Right ventricle myocardium inferior (tissue), 1 donor: ENCODE data around the gene EDEM3. TPM values are rescaled to one million over a fixed set of nuclear protein-coding genes. Genes with fewer than 3 reads are reported as not detected.

ENCODE experiments used
- ATAC-seq: fragments of 200-7000 bp; cut with Tn5 transposase; one replicate; pipeline ENCODE4 v1.9.1; 2020; ENCODE audit warnings: mild to moderate bottlenecking, moderate library complexity
- DNase-seq: peaks from one replicate; pipeline ENCODE4 v3.0.0; 2021; ENCODE audit errors: missing footprints
- intact Hi-C: fragments of 100-400 bp; cut with DNase I; formaldehyde crosslinking; loops from one replicate; pipeline ENCODE4 v1.11.0; 2022
- total RNA-seq: library from RNA; stranded (reverse); fragmentation: NEBNext Ultra II Directional; extraction: Animal tissue kit (Norgen Biotek cat#: 25700); gene quantifications from one replicate; pipeline ENCODE4 v1.2.1, GENCODE V29; 2021
- donor health status: DM: no; HTN: yes; CAD: no; lungs with severe emphysema.

The EDEM3 gene
- total RNA-seq, 1 donor from 2014 or later: 15.3 TPM

- intact Hi-C loops: no loop called here
- no peak for DNase-seq
- no peak for ATAC-seq
These were observed 8.6 kb downstream of the EDEM3 start for GRCh38 chr1:184745929-184746638.

GRCh38 chr1:184745110-184745509 is 9.5 kb downstream of the EDEM3 start:
- intact Hi-C loops: no loop called here
- no peak for ATAC-seq
- DNase-seq: no peak

- ATAC-seq (no peak), DNase-seq (no peak)
- intact Hi-C loops: no loop called here
These were observed 11.4 kb downstream of the EDEM3 start for GRCh38 chr1:184743062-184743756.

DNA sequence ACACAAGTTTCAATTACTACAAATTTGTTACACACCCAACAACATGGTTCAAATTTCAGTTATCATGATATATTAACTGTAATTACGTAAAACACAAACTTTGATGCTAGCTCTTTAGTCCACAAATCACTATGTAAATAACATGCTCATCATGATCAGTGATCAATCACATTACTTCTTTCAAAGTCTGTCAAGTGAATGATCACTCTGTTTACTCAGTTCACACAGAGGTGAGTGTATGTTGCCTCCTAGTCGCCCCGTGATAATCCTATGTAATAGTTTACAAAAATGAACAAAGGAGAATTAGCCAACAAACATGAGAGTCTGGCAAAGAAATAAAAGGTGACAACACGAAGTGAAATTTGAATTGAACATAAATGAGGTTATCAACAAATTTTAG is 14.3 kb downstream of the EDEM3 start:
- no peak for ATAC-seq
- DNase-seq: no peak
- intact Hi-C loops: no loop called here

- intact Hi-C loops: no loop called here
- ATAC-seq: no peak
- DNase-seq: no peak
These were observed 14.9 kb downstream of the EDEM3 start for GRCh38 chr1:184739796-184740195.

- ATAC-seq: no peak
- intact Hi-C loops: no loop called here
- DNase-seq: no peak
These were observed 15.6 kb downstream of the EDEM3 start for GRCh38 chr1:184739070-184739469.

DNA sequence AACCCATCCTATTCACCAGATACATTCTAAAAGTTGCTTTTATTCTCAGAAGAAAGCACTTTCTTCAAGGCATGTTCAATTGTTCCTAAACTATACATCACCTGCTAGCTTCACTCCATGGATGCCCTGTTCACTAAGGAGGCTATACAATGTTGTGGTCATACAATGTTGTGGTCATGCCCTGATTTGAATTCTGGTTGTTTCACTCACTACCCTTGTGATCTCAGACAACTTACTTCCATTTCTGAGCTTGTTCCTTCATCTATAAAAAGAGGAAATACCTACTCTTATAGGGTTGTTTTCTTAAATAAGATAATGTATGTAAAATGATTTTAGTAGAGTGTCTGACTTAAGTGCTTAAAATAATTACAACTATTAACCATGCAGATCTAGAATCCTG is 19.7 kb downstream of the EDEM3 start:
- ATAC-seq: no peak
- intact Hi-C loops: no loop called here
- DNase-seq: no peak

- ATAC-seq (no peak), DNase-seq (no peak)
- intact Hi-C loops: no loop called here
These were observed 29.8 kb downstream of the EDEM3 start for GRCh38 chr1:184724843-184725242.

DNA sequence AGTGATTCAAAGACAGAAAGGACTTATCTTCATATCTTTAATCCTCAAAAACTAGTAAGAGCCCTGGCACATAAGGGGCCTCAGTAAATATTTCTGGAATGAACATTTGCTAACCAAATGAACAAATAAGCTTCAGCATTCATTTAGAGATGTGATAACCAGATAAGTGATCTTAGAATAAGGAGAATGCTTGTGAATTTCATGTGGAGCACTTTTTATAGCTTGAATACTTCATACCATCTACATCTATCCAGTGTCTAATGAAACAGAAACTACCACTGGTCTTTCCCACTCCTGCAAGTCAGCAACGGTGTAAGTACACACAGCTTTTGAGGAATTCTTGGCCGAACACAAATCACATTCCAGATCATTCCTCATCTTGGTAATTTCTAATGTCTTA is 38.5 kb downstream of the EDEM3 start:
- intact Hi-C loops: no loop called here
- no peak for DNase-seq
- ATAC-seq: no peak

DNA sequence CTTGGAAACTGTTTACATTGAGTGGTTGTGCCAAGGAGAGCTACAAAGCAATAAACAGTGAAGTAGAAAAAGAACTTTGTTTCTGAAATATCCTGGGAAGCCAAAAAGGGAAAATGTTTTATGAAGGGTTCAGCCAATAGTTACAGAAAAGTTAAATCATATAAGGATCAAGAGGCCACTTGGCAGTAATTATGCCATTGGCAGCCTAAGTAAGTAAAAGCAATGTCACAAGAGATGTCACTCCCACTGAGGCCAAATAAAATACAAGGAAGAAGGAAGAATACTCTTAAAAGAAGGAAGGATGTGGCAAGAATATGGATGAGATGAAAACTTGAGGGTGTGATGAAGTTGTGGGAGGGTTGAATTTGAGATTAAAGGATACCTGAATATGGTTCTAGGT is 45.2 kb downstream of the EDEM3 start:
- DNase-seq (no peak), ATAC-seq (no peak)
- intact Hi-C loops: no loop called here

DNA sequence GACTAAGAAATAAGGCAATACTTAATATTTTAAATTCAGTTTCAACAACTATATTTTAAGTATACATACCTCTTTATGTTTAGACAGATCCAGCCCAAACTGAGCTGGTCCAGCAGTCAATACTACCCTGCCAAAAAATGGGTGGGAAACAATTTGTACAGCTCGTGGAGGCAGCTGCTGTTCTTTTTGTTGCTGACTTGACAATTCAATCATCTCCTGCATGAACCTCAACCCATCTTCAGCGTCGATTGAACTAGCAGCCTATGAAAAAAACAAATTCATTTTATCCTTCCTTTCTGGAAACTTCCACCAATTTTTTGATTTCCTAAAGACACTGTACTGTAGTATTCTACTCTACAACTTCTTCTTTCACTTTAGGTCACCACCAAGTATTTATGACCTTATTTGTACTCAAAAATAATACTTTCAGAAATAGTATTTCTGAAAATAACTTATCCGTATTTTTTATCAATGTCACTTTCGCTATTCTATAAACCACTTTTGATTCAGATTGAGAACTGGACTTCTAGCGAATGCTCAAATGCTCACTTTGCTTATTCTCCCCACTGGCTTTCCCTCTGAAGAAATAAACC is 46.5 kb downstream of the EDEM3 start:
- DNase-seq: no peak
- intact Hi-C loops: no loop called here
- no peak for ATAC-seq

- no peak for DNase-seq
- no peak for ATAC-seq
- intact Hi-C loops: no loop called here
These were observed 49.4 kb downstream of the EDEM3 start for GRCh38 chr1:184705271-184705670.

DNA sequence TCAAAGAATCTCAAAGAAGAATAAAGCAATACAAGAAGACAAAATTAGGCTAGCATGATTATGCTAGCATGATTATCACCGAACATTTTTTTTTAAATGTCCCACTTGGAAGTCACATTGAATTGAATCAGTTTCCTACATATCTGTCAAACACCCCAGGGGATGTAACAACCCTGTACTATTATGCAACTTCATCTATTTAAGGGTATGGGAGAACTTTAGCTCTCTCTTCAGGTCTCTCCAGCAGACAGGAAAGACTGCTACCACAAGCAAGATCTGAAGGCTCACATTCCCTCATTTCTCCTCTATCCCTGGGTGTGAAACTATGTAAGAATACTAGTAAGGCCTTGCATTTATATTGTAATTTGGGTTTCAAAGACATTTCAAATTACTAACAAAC is 52.8 kb downstream of the EDEM3 start:
- DNase-seq (no peak), ATAC-seq (no peak)
- intact Hi-C loops: no loop called here

GRCh38 chr1:184698969-184699368 is 55.7 kb downstream of the EDEM3 start:
- DNase-seq: no peak
- ATAC-seq: no peak
- intact Hi-C loops: no loop called here

GRCh38 chr1:184698016-184698415 is 56.6 kb downstream of the EDEM3 start:
- ATAC-seq (no peak), DNase-seq (no peak)
- intact Hi-C loops: no loop called here

GRCh38 chr1:184696403-184696802 is 58.3 kb downstream of the EDEM3 start:
- DNase-seq: no peak
- intact Hi-C loops: no loop called here
- ATAC-seq: no peak

GRCh38 chr1:184695023-184695422 is 59.6 kb downstream of the EDEM3 start:
- no peak for ATAC-seq
- intact Hi-C loops: no loop called here
- no peak for DNase-seq

DNA sequence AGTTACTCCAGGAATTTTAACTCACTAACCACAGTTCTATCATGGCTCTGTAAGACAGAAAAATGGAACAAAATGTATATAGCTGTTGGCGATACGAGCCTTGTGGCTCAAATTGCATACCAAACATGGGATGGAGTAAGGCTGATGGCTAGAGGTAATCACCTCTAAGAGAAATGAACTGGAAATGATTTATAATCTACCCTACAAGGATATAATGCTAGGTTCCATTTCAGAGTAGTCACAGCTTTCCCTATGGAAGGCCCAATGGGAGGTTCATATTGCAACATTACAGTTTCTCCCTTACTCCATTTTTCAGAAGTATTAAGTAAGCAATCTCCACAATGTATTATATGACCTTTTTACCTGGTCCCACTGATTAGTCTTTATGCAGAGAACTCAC is 61.6 kb downstream of the EDEM3 start:
- DNase-seq: no peak
- intact Hi-C loops: loop anchor here (5.0 kb wide), 1 partner anchor 616 kb away; no protein-coding TSS in a partner anchor
- no peak for ATAC-seq

DNA sequence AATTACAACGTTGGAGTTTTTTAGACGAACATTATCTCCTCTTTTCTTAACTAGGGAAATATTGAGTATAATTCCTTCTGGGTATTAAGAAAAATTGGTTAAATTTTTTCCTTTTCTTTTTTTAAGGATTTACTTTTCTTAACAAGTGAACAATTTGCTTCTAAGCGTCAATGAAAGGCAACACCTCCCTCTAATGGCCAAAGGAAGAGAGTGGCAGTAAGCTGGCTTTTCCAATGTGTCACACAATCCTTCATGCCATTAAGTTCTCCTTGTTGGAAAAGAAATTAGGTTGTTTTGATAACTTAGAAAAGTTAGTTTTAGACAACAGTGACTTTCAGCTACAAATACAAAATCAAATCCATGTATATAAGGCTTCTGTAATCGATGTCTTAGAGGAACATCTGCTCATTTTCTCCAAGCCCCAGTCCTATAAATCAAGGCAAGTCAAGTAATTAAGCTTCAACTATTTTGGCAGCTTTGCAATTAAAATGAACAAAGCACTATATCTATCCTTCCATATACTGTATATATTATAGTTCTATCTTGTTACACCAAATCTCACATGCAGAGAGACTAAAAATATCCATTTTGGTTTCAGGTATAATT is 62.8 kb downstream of the EDEM3 start:
- intact Hi-C loops: loop anchor here (5.0 kb wide), 1 partner anchor 615 kb away; no protein-coding TSS in a partner anchor
- no peak for DNase-seq
- ATAC-seq: no peak

DNA sequence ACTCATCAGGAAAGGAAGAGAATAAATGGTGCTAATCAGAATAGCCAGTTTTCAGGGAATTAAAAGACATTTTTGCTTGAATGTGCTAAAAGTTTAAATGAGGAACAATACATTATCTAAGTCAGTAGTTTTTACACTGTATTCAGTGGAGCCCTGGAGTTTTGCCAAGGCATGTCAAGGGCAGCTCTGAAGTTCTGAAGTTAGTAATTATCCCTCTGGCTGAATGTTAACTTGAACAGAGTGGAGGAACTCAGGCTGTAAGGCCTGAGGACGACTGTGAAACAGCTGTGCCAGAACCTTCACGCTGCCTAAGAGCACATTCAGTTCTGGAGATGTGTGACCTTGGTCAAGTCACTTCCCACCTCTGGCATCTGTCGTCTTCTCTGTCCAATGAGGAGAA is 68.1 kb downstream of the EDEM3 start:
- intact Hi-C loops: no loop called here
- no peak for ATAC-seq
- DNase-seq: no peak
